GM21528 (cell line): ENCODE measurements around the gene C4orf50.

Experiments used
- ATAC-seq: cut with Tn5 transposase; IDR thresholded peaks from one replicate; pipeline ENCODE4 v1.9.1; 2021; ENCODE audit warnings: mild to moderate bottlenecking, moderate library complexity; ENCODE audit not compliant: unreplicated experiment, low FRiP score

C4orf50 gene

DNA sequence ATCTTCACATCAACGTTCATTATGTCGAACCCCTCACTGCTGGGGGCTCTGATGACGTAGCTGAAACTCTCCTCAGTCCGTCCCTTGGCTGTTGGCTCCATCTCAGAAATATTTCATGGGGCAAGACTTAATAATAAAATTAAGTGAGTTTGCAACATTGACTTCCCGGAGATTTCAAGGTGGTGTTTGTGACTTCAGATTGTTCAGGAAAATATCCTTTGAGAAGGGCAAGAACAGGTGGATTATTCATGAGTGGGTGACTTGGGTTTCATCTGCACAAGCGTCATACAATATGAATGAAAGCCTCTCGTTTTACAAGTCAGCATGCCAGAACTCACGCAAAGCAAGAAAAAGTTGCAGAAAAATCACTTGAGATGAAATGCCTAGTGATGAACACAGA, at the start of gene C4orf50:
TSS of gene C4orf50 (minus strand) at position 101 of the 400 bp plus-strand sequence.
- no peak for ATAC-seq

DNA sequence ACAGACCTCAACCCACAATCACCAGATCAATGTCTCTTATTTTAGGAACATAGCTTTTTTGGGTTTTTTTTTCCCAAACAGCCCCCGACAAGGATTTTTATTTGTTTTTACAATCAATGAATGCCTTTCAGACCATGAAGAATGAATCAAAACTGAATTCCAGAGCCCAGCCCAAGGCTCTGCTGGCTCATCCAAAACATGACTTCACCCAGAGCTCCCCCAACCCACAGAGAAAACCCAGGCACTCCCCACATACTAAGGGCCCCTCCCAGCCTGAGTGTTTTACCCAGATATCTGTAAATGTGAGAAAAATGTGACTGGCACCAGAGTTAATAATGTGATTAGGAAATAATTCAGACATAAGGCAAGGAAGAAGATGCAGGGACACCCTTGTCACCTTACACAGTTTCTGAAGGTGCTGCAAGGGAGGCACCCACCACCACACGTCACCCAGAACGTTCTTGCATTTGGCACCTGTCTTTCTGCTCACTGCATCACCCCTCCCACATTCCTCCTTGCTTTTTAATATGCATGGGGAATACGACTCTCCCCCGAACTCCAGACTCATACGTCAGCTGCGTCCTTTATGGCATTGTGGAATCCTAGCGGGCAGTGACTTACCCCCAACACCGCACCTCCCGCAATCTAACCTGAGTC, 47.8 kb upstream of the C4orf50 start:
- ATAC-seq = no peak

DNA sequence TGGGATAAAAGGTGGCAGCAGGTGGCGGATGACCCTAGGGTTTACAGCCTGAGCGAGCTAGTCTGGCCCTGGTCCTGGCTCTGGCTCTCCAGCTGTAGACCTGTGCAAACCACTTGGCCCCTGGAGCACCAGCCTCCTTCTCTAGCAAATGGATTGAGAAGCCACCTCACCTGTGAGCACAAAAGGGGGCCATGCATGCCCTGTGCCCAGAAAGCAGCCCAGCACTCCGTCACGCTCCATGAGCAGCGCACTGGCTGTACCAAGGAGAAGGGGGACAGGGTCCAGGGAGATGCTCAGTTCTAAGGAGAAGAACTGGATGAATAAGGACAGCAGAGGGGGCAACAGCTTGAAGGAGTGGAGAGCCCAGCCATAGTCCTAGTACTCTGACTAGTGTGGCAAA, 46.9 kb upstream of the C4orf50 start:
- ATAC-seq = no peak

DNA sequence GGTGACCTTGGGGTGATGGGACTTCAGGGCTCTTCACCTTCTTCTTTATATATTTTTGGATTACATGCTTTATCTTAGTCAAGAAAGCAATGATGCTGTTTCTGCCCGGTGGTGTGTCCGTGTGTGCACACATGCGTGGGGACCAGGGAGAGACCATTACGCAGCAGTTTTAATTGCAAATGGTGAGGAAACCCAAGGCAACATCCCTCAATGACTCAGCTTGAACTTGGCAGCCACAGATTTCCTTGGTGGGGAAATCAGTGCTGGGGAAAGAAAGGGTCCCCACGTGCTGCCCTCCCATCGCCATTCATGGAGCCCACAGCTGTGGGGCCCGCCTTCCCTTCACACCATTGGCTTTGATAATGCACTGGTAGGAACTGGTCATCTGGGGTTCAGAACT, 46.2 kb upstream of the C4orf50 start:
- ATAC-seq = no peak

DNA sequence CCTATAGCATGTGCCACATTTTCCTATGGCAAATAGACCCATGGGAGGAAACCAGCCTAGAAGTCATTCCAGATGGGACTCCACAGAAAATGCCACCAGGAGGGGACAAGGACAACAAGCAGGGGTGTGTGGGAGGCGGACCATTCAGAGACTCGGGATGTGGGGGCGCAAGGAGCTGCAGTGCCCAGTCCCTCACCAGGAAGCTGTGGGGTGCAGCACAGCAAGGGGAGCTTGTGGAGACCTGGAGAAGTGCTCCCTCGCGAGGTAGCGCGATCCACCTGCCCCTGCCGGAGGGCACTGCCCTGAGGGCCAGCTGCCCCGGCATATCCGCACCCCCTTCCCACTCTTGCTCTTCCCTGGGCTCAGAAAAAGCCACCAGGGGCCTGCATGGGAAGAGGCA, 45.5 kb upstream of the C4orf50 start:
- ATAC-seq = no peak

DNA sequence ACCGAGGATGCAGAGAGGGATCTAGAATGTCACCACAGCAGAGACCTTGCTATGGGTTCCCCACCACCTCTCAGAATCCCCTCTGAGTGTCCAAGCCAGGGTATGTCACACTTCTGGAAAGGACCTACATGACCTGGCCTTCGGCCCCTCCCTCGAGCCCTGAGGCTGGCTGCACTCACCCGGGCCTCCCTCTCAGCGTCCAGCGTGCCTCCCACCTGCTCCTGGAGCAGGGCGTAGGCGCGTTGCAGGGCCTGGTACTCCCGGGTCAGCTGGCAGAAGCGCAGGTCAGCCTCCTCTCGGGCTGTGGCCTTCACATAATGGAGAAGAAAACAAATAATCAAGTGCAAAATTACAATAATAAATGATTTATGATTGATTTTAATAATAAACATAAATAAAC, 43.9 kb upstream of the C4orf50 start:
- ATAC-seq = no peak

DNA sequence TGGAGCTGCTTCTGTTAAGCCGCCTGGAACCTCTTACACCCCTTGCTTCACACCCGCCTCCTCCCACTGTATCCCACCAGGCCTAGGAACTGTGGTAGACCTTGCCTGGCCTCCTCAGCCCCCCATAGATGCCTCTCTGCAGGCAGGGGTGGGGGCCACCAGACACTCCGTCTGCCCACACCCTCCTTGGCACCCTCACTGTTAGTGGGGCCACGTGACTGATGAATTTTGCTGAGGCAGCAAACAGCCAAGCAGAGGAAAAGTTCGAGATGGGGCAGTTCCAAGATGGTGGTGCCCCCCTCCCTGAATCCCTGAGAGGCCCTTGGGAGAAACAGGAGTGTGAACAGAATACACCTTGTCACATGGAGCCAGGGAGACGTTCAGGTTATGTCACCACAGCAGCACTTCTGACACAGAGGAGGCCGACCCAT, 41.2 kb upstream of the C4orf50 start:
- ATAC-seq = no peak

DNA sequence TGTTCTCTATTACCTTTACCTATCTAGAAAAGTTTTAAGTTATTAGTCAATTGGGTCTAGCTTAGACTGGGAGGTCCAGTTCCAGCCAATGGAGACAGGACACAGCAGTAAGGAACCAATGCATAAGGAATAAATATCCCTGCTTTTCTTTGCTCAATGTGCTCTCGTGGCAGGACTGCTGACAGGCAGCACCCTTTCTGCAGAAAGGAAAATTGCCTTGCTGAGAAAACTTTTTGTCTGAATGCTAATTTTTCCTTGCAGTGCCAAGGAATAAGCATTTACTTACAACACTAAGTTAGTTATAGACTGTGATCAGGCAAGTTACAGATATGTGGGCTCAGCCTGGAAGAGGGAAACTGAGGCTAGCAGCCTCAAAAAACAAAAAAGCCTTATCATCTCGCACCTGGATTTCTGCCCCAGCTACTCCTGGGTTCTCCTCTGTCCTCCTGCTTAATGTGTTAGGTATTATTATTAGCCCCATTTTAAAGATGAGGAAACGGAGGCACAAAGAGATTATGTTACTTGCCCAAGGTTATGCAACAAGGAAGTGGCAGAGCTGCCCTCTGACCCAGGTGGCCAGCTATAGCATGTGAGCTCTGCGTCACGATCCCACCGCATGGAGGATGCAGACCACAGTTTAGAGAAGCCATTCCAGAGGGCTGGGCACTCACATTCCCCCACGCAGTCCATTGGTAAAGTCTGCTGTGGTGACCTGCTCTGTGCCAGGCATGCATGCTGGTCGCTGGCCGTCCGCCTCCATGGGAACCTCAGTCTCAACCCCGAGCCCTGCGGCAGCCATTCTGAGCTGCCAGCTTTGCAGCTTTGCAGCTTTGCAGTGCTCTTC, 40.5 kb upstream of the C4orf50 start:
- no peak for ATAC-seq

DNA sequence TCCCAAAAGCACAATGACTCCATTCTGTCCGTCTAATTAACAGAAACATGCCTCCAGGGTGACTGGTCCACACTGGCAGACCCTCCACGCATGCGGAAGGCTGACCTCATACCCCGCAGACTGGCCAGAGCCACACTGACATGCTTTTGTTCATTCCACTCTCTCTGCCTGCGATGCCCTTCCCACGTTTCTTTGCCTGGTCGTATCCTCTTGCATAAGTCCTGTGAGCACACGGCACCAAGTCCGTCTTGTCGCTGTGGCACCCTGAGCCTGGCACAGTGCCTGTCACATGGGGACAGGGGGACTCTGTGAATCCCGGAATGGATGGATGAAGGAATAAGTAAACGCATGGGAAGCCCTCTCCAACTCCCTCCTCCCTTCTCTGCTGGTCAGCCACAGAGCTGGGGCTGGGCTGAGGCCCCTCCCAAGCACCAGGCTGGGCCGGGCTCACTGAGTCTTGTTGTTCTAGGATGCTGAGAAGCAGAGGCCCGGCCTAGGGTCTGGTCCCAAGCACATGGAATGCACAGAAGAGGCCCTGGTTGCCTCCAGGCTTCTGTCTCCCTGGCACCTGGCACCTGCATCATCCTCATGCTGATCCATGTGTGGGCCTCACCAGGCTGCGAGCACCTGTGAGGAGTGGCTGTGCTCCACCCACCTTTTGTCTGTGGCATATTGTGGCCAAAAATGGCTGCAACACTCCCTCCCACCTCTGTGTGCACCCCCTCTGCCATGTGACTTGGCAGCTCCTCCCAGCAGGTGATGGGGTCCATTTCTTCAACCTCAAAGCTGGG, 38.9 kb upstream of the C4orf50 start:
- no peak for ATAC-seq

DNA sequence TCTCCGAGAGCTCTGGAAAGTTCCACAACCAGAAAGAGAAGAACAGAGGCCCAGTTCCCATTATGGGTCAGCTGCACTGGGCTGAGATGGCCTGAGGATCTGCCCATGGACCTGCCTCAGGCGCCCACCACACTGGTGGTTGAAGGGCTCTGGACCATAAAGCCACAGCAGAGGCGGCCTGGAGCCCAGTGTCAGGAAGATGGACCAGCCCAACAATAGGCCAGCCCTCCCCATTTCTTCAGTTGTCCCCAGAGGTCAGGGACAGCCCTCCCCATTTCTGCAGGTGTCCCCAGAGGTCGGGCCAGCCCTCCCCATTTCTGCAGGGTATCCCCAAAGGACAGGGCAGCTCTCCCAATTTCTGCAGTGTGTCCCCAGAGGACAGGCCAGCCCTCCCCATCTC, 37.2 kb upstream of the C4orf50 start:
- no peak for ATAC-seq

DNA sequence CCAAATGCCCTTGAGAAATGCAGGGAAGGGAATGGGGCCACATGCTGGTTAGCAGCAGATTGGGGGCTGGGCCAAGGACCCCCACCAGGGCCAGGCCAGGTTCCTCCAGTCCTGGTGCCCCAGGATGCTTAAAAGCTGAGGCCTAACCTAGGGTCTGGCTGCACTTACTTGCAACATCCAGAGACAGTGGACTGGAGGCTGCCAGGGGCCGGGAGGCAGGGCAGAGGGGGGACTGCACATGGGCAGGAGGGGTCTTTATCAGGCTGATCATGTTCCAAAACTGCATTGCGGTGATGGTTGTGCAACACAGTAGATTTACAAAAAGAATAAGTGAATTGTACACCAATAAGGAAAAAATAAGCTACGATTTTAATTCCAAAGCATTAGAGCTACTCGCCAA, 36.8 kb upstream of the C4orf50 start:
- ATAC-seq = no peak

DNA sequence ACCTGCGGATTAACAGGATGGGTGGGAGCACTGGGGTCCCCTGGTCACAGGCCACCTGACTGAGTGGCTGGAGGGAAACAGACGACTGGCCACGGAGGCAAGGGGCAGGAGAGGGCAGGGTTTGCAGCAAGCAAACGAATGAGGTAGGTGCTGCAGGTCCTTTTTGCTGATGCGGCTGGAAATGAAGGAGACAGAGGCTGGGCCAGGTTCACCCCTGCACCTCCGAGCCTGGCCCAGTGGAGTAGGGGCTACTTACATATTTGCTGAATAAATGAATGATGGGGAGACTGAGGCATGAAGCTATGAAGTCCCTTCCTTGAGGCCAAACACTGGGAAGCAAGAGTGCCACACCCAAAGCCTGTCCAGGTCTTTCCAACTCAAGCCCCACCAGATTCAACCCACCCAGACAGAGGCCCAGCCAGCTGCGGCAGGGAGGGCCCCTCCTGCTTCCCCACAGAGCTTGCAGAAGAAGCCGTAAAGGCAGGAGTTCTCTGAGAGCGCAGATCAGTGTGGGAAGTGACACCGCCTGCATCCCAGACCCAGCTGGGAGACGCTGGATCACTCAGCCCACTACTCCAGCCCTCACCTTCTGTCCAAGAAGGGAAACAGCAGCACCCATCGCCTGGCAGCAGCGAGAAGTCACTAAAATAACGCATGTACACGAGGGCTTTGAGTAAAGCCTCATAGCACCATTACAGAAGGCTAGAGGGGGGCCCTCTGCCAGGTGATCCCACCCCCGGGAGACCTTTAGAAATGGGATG, 36.1 kb upstream of the C4orf50 start:
- ATAC-seq = no peak

DNA sequence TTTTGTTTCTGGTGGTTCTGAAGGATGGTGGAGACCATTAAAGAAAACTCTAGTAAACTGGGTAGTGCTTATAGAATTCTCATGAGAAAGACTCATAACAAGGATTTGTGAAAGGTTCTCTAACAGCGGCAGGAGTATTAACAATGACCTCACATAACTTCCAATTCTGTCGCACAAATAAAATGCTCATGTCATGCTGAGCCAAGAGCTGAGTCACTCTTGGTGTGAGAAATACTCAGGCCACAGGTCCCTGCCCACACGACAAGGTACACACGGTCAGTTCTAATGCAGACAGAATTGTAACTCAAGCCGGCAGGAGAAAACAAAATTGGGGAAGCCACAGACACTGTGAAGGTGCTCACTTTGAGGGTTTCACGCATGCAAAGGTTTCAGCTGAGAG, 34.4 kb upstream of the C4orf50 start:
- ATAC-seq = no peak

DNA sequence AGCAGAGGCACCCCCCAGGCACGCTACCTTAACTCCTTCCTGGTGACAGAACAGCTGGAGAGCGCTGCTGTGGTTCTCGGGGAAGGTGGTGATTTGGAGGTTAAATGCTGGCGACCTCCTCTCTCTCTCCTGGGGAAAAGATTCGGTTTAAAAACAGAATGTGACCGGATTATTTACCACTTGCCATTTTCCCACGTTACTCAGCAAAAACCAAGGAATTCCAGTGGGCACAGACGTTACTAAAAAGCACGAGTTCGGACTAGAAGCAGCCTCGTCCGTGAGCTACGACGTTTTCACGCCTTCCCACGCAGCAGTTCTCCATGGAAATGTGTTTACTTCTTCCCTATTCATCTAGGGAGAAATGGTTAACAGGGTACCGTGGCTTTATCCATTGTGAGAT, 32.3 kb upstream of the C4orf50 start:
- ATAC-seq = no peak

DNA sequence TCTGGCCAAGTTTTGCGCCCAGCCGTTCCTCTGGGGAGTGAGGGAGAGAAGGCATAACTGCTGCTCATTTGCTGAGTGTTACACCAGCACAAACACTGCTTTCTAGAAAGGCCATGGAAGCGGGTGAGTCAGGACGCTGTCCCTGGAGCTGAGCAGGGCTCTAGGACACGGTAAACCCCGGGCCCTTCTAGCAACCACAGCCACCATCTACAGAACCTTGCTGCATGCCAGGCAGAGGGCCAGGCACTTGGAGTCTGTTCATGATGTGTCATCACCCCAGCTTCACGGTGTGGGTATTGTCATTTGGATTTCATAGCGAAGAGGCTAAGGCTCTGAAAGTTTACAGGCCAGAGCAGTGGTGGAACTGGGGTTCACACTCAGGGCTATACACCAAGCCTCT, 31.8 kb upstream of the C4orf50 start:
- ATAC-seq = no peak

DNA sequence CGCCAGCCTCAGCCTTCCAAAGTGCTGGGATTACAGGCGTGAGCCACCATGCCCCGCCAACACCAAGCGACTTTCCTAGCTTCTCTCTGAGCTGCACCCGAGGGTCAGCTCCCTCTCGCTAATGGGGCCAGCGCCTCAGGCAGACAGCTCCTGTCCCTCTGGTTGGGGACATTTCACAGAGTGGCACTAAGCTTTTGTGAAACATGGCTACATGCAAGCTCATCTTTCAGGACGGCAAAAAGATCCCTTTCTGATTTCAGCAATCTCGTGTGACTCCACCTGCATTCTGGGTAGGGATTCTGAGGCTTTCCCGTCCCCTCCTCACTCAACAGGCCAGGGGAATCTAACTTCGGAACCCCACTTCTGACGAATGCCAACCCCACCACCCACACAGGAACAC, 31.0 kb upstream of the C4orf50 start:
- ATAC-seq = no peak

DNA sequence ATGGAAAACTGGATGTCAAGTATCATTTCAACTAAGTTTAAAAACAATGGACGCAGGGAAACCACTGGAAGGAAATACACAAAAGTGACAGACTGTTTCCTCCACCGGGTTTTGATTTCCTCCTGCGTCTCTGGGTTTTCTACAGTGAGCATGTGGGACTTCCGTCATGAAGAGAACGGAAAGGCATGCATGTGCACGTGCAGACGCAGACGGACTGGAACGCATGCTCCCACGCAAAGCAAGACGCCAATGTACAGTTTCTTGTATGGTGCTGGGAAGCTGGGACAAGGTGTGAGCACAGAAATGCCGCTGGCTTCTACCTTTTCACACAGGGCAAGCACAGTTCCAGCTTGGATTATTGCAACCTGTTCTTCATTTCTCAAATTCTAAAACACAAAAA, 30.3 kb upstream of the C4orf50 start:
- no peak for ATAC-seq

DNA sequence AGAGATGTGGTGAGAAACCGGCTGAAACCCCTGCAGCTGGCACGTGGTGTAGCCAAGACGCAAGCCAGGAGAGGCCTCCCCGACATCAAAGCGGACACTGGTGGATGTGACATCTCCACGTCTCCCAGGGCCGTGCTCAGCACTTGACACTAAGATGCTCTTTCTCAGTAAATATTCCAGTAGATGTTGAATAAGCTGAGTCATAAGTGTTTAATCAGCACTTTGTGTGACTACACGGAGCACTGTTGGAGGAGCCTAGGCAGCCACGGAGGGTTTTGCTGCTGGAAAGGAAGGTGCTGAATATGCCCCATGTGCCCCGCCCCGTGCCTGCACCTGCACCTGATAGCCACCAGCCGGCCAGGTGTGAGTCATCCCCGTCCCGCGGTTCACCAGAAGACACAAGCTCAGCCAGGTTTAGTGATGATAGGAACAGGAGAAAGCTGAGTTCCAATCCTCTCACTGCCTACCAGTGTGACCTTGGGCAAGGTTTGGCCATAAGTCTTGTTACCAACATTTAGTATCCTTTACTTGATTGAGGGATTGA, 29.0 kb upstream of the C4orf50 start:
- ATAC-seq = no peak

DNA sequence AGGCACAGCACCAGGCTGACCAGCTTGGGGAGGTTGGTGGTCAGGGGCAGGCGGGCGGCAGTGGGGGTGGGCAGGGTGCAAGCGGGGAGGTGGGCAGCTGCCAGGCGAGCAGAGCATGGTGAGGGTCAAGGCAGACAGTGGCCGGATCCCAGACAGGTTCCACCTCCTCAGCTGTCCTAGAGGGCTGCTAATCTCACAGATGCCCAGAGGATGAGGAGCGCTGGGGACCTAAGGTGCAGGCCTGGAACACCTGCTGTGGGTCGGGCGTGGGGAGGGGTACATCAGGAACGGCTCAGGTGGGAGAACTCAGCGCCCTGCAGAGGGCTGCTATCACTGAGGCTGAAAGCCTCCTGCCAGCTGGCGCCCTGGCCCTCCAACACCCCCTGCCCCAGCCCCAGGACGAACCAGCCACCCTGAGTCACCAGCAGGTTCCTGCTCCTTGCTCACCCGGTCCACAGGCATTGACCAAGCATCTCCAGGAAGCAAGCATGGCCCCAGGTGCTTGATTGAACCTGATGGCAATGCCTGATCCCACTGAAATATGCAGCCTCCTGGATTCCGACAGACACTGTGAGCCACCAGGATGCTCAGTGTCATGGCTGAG, 28.4 kb upstream of the C4orf50 start:
- ATAC-seq = no peak

DNA sequence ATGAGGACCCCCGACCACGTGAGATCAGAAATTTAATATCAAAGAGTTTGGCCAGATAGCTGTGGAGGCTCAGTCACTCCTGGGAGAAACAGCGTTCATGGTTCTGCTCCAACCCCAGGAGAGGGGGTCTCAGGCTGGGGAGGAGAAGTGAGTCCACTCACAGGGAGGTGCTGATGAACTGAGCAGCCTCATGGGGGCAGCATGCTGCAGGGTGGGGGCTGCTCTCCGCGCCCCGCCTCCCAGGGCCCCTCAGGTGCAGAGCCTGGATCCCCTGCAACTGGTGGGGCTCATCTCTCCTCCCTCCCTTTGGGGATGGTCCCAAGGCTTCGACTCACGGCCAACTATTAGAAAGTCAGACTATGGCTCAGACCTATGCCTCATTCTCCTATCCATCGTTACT, 26.6 kb upstream of the C4orf50 start:
- ATAC-seq = no peak
